RWPE2 (cell line): ENCODE data around the gene TMEM63C.
A peak's percentile ranks its signal among the peaks of the same experiment; 100 is the strongest.

Experiments used
- ATAC-seq: fragments of 200-7000 bp; cut with Tn5 transposase; 3 replicates; pipeline ENCODE4 v1.9.1; 2021; ENCODE audit warnings: low read depth
- DNase-seq: peaks from one replicate; pipeline ENCODE4 v3.0.0-alpha.2; 2020; ENCODE audit warnings: low spot score
- H3K27ac ChIP-seq: fragments of 450-650 bp; 2 replicates; pipeline ENCODE4 v1.5.1; 2017; ENCODE audit warnings: mild to moderate bottlenecking; ENCODE audit not compliant: poor library complexity, severe bottlenecking
- H3K27me3 ChIP-seq: fragments of 250-450 bp; sonication (Bioruptor Pico); 2 replicates; pipeline ENCODE4 v1.5.1; 2021; ENCODE audit warnings: mild to moderate bottlenecking, moderate library complexity; ENCODE audit not compliant: insufficient read depth, poor library complexity, severe bottlenecking
- H3K36me3 ChIP-seq: fragments of 250-450 bp; sonication (Bioruptor Pico); 2 replicates; pipeline ENCODE4 v1.5.1; 2020; ENCODE audit warnings: low read depth, mild to moderate bottlenecking, moderate library complexity
- H3K4me1 ChIP-seq: fragments of 250-450 bp; sonication (Bioruptor Pico); 2 replicates; pipeline ENCODE4 v1.5.1; 2021; ENCODE audit warnings: mild to moderate bottlenecking, moderate library complexity; ENCODE audit not compliant: insufficient read depth, poor library complexity, severe bottlenecking
- H3K4me3 ChIP-seq: fragments of 250-450 bp; sonication (Bioruptor Pico); 2 replicates; pipeline ENCODE4 v1.5.1; 2021; ENCODE audit warnings: mild to moderate bottlenecking, moderate library complexity; ENCODE audit not compliant: severe bottlenecking
- H3K9me3 ChIP-seq: fragments of 250-450 bp; sonication (Bioruptor Pico); 2 replicates; pipeline ENCODE4 v1.5.1; 2021; ENCODE audit warnings: mild to moderate bottlenecking, moderate library complexity; ENCODE audit not compliant: severe bottlenecking
- TF ChIP-seq, protein P1 (sequence below): fragments of 450-650 bp; IDR thresholded peaks from one replicate; pipeline ENCODE4 v1.5.1; 2017; ENCODE audit warnings: mild to moderate bottlenecking, moderate library complexity; ENCODE audit not compliant: poor library complexity, severe bottlenecking

Gene TMEM63C

DNA sequence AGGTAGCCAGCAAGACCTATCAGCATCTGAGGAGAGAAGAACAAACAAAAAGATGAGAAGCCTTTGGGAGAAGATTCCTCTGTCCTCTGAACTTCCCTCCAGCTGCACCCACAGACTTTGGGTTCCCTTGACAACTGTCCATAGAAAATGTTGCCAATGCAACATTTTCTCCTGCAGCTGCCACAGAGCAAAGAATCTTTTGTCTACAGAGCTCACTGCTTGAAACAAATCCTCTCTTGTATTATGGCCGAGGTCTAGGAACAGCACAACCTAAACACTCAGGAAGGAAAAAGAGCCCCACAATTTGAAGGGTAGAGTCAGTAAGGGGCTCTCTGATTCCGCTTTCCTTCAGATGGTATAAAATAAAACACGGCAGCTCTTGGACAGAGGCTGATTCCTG lies 124.8 kb downstream of the TMEM63C start:
- peaks cover 9% of the 10 kb centered on the region for H3K36me3 ChIP-seq
- peaks cover 25% of the 10 kb centered on the region for H3K4me1 ChIP-seq
- no peaks in the 10 kb centered on the region for H3K27me3 ChIP-seq
- H3K27ac ChIP-seq: peak overlapping the region; percentile 7
- TF ChIP-seq, protein P1, sequence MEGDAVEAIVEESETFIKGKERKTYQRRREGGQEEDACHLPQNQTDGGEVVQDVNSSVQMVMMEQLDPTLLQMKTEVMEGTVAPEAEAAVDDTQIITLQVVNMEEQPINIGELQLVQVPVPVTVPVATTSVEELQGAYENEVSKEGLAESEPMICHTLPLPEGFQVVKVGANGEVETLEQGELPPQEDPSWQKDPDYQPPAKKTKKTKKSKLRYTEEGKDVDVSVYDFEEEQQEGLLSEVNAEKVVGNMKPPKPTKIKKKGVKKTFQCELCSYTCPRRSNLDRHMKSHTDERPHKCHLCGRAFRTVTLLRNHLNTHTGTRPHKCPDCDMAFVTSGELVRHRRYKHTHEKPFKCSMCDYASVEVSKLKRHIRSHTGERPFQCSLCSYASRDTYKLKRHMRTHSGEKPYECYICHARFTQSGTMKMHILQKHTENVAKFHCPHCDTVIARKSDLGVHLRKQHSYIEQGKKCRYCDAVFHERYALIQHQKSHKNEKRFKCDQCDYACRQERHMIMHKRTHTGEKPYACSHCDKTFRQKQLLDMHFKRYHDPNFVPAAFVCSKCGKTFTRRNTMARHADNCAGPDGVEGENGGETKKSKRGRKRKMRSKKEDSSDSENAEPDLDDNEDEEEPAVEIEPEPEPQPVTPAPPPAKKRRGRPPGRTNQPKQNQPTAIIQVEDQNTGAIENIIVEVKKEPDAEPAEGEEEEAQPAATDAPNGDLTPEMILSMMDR: no peak
- no peak for DNase-seq
- H3K9me3 ChIP-seq: no peaks in the 10 kb centered on the region
- no peak for ATAC-seq
- H3K4me3 ChIP-seq: no peak overlapping the region

DNA sequence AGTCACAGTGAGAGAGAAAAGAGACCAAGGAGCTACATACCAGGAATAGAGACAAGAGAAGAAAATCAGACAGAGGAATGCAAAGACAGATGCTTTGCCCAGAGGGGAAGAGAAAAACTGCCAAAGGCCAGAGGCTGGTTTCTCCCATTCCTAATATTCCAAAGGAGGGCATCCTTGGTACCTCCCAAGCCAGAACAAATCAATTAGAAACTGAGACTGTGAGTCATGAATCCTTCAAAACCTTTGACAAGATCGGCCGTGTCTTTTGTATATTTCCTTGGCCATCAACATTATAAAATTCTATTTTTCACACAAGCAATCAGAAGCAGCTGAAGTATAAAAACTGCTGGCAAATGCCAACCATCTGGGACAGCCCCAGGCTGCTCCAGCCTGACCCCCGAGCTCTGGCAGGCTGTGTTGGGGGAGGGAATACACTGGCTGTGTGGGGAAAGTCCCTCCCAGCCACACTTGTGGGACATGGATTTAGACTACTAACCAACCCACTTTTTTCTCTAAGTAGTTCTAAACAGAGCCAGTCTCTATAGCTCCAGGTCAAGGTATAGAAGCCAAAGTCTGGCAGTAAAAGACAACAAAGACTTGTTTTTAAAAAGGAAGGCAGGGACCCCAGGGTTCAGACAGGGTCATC lies 125.4 kb downstream of the TMEM63C start:
- Histone ChIP-seq H3K4me3 (no peak overlapping the region), H3K27ac (peak overlapping the region; percentile 7), H3K9me3 (no peaks in the 10 kb centered on the region), H3K4me1 (peaks cover 25% of the 10 kb centered on the region), H3K36me3 (peaks cover 9% of the 10 kb centered on the region), H3K27me3 (no peaks in the 10 kb centered on the region)
- ATAC-seq (no peak), DNase-seq (no peak)
- TF ChIP-seq, protein P1: no peak
